Mucosa of descending colon (tissue), 3 donors: Measurements from ENCODE around the gene VPS72. TPM values are rescaled to one million over a fixed set of nuclear protein-coding genes. Genes with fewer than 3 reads are reported as not detected.

Source experiments
- ATAC-seq: fragments of 200-7000 bp; cut with Tn5 transposase; one replicate; pipeline ENCODE4 v1.9.1; 2020; ENCODE audit warnings: mild to moderate bottlenecking, moderate library complexity
- DNase-seq, 3 donors: peaks; one replicate each; pipeline ENCODE4 v3.0.0-alpha.2; 2020
- H3K36me3 ChIP-seq: fragments of 200-600 bp; one replicate; pipeline ENCODE4 v1.8.0; 2021; ENCODE audit warnings: low read depth, mild to moderate bottlenecking
- H3K4me1 ChIP-seq: fragments of 200-600 bp; one replicate; pipeline ENCODE4 v1.8.0; 2021; ENCODE audit warnings: low read depth, mild to moderate bottlenecking
- H3K4me3 ChIP-seq: fragments of 200-600 bp; one replicate; pipeline ENCODE4 v1.8.0; 2021; ENCODE audit warnings: mild to moderate bottlenecking
- H3K9me3 ChIP-seq: fragments of 200-600 bp; one replicate; pipeline ENCODE4 v1.8.0; 2021; ENCODE audit warnings: mild to moderate bottlenecking
- intact Hi-C, 2 donors: fragments of 100-400 bp; cut with DNase I in 1 of 2; cut with micrococcal nuclease in 1 of 2; formaldehyde crosslinking; loops; one replicate each; pipeline versions ENCODE4 v1.11.0 to v1.11.1; 2022; cut with DNase I, micrococcal nuclease
- total RNA-seq, 3 donors: library from RNA; stranded (reverse); fragmentation: NEBNext Ultra II Directional in 2 of 3; extraction: Animal tissue kit (Norgen Biotek cat#: 25700) in 2 of 3; gene quantifications; one replicate each; pipeline versions ENCODE4 v1.2.1 to v1.2.4, GENCODE V29; 2021 to 2023
- TF ChIP-seq, protein P1 (sequence below): fragments of 200-600 bp; IDR thresholded peaks from one replicate; pipeline ENCODE4 v1.8.0; 2022; ENCODE audit warnings: antibody characterized with exemption, mild to moderate bottlenecking
- donor health status: DM: no; HTN: no; CAD: no; lungs with moderate emphysema.
- donor health status: DM: no; HTN: no; CAD: no.
- donor health status: DM: no; HTN: yes; CAD: no.

Gene VPS72
- total RNA-seq, 3 donors from 2014 or later, result 32.1 to 56.5 (median 35.3) TPM

DNA sequence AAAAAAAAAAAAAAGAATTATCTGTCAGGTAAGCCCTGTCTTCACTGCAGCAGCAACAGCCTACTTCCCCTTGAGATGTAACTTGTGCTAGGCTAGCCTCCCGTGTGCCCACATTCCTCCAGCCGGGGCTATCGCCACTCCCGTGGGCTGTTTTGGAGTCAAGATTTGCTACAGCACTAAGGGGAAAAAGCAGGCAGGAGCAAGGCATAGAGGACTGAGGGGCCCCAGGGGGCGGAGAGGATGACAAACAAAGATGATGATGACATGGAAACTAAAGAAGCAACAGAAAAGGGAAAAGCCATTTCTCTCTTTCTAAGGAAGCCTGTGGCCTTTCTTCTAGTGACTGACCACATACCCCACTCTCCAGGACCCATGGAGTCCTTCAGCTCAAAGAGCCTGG is 31.7 kb downstream of the VPS72 start:
- no peak for ATAC-seq
- TF ChIP-seq, protein P1, sequence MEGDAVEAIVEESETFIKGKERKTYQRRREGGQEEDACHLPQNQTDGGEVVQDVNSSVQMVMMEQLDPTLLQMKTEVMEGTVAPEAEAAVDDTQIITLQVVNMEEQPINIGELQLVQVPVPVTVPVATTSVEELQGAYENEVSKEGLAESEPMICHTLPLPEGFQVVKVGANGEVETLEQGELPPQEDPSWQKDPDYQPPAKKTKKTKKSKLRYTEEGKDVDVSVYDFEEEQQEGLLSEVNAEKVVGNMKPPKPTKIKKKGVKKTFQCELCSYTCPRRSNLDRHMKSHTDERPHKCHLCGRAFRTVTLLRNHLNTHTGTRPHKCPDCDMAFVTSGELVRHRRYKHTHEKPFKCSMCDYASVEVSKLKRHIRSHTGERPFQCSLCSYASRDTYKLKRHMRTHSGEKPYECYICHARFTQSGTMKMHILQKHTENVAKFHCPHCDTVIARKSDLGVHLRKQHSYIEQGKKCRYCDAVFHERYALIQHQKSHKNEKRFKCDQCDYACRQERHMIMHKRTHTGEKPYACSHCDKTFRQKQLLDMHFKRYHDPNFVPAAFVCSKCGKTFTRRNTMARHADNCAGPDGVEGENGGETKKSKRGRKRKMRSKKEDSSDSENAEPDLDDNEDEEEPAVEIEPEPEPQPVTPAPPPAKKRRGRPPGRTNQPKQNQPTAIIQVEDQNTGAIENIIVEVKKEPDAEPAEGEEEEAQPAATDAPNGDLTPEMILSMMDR, result no peak
- DNase-seq, result peak in 1 of 3 donors; percentile 18
- intact Hi-C loops, result no loop called here
- H3K9me3 ChIP-seq, result no peaks in the 10 kb centered on the region
- no peaks in the 10 kb centered on the region for H3K36me3 ChIP-seq
- H3K4me1 ChIP-seq, result peaks cover 4% of the 10 kb centered on the region
- H3K4me3 ChIP-seq, result no peak overlapping the region

DNA sequence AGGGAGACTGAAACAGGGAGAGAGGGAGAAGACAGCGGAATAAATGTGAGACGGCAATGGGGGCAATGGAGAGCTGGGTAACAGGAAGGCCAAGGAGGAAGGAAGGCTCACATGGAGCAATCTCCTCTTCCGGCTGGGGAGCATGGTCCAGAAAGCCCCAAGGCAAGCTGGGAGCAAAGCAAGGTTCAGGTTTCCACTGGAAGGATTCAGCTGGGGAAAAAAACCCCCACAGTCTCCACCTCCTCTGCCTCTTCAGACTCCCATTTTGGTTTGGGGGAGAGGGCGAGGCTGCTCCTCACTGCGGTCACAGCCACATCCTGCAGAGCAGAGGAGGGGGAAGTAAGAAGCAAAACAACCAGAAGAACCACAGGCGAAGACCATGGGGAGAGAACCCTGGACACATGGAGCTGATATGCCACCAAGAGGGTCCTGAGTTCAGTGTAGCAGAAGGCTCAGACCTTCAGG is 32.9 kb downstream of the VPS72 start:
- H3K36me3 ChIP-seq, result no peaks in the 10 kb centered on the region
- TF ChIP-seq, protein P1, result no peak
- no peak overlapping the region for H3K4me3 ChIP-seq
- DNase-seq (peak; percentile 44 to 71 (median 45)), ATAC-seq (peak; percentile 61)
- intact Hi-C loops, result no loop called here
- no peaks in the 10 kb centered on the region for H3K9me3 ChIP-seq
- H3K4me1 ChIP-seq, result peaks cover 4% of the 10 kb centered on the region

DNA sequence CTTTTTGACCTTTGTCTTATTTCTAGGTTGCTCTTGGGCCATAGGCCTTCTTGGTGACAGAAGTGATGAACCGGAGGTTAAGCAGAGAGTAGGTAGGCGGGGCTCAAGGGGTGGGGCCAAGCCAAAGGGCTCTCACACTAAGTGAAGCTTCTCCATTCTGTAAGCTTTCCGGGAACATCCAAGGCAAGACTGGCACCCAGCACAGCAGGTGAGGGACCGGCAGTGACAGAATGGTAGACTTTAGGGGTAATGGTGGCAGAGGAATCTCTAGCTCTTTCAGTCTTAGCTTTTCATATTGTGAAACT is 33.5 kb downstream of the VPS72 start, which contains the start of gene TNFAIP8L2:
TNFAIP8L2 (plus strand) TSS at position 135 of the 305 bp plus-strand sequence. CDS start 2,049 bp downstream, outside the sequence.
- no peaks in the 10 kb centered on the region for H3K36me3 ChIP-seq
- TF ChIP-seq, protein P1, result no peak
- H3K9me3 ChIP-seq, result no peaks in the 10 kb centered on the region
- ATAC-seq (peak; percentile 88), DNase-seq (peak; percentile 75 to 88 (median 83))
- intact Hi-C loops, result no loop called here
- H3K4me1 ChIP-seq, result peaks cover 4% of the 10 kb centered on the region
- no peak within 1 kb of the TSS for H3K4me3 ChIP-seq

DNA sequence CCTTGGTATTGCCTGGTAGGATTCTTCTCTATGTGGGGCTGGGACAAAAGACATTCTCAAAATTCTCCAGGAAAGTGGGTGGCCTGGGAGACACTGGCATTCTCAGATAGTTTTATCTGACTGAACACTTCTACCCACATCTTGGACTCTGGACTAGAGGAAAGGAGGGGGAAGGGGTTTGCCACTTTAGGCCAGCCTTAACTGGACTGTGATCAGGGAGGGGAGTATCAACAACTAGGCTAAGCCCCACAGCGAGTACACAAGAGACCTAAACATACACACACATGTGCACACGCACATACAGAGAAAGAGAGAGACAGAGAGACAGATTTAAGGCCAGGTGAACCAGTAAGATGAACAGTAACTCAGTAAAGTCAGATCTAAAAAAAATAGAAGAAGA is 42.3 kb downstream of the VPS72 start:
- H3K4me1 ChIP-seq, result peaks cover 11% of the 10 kb centered on the region
- H3K36me3 ChIP-seq, result no peaks in the 10 kb centered on the region
- H3K4me3 ChIP-seq, result no peak overlapping the region
- TF ChIP-seq, protein P1, result no peak
- DNase-seq (no peak), ATAC-seq (no peak)
- intact Hi-C loops, result no loop called here
- no peaks in the 10 kb centered on the region for H3K9me3 ChIP-seq

DNA sequence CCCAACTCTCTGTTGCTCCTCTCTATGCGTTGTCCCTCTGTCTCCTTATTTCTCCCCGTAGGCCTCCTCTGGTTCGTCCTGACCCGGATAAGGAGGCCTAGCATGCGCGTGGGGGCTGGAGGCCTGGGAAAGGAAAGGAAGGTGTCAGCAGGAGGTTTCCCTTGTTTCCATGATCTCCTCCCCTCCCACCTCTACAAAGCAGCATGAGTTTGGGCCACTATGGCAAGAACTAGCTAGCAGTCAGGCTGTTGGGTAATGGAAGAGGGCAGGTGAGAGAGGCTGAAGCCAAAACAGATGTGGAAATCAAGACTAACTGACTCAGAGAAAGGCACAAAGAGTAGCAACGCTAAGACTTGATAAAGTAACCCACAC is 42.9 kb downstream of the VPS72 start:
- DNase-seq (no peak), ATAC-seq (no peak)
- TF ChIP-seq, protein P1, result no peak
- intact Hi-C loops, result no loop called here
- H3K36me3 ChIP-seq, result no peaks in the 10 kb centered on the region
- H3K9me3 ChIP-seq, result no peaks in the 10 kb centered on the region
- peak overlapping the region; percentile 35 for H3K4me3 ChIP-seq
- H3K4me1 ChIP-seq, result peaks cover 11% of the 10 kb centered on the region
